GM08714 (cell line): ENCODE data around the gene FHIT.
"Not testable (repeated sequence)": the region's sequence is repeated elsewhere in the genome, so short reads cannot be mapped to it uniquely, and the experiment has no call there.

ENCODE experiments used
- H3K4me3 ChIP-seq: fragments of 200-500 bp; sonication (Bioruptor generic); 2 replicates; pipeline ENCODE4 v1.5.1; 2014; ENCODE audit warnings: mild to moderate bottlenecking, low read length, inconsistent platforms
- ZNF274 ChIP-seq: IDR thresholded peaks from 2 replicates; pipeline ENCODE4 v1.6.1; 2012; ENCODE audit warnings: mild to moderate bottlenecking, low read depth, low read length

Gene FHIT

GRCh38 chr3:60913474-60913873 lies 337.8 kb downstream of the FHIT start:
- no peak for TF ChIP-seq ZNF274
- no peak overlapping the region for H3K4me3 ChIP-seq

- TF ChIP-seq ZNF274 = no peak
- H3K4me3 ChIP-seq = no peak overlapping the region
Observed at GRCh38 chr3:60912876-60913275, 338.4 kb downstream of the FHIT start.

- H3K4me3 ChIP-seq = no peak overlapping the region
- no peak for TF ChIP-seq ZNF274
Observed at GRCh38 chr3:60912142-60912541, 339.1 kb downstream of the FHIT start.

GRCh38 chr3:60909526-60909925 lies 341.7 kb downstream of the FHIT start:
- TF ChIP-seq ZNF274 = no peak
- H3K4me3 ChIP-seq = no peak overlapping the region

GRCh38 chr3:60906283-60906682 lies 345.0 kb downstream of the FHIT start:
- no peak for TF ChIP-seq ZNF274

GRCh38 chr3:60898321-60898720 lies 352.9 kb downstream of the FHIT start:
- no peak overlapping the region for H3K4me3 ChIP-seq

More at GRCh38 chr3:60906283-60906682, 345.0 kb downstream of the FHIT start:
- no peak overlapping the region for H3K4me3 ChIP-seq

GRCh38 chr3:60893946-60894345 lies 357.3 kb downstream of the FHIT start:
- H3K4me3 ChIP-seq = no peak overlapping the region
- TF ChIP-seq ZNF274 = no peak

More at GRCh38 chr3:60898321-60898720, 352.9 kb downstream of the FHIT start:
- no peak for TF ChIP-seq ZNF274

GRCh38 chr3:60890226-60890625 lies 361.0 kb downstream of the FHIT start:
- TF ChIP-seq ZNF274 = no peak
- no peak overlapping the region for H3K4me3 ChIP-seq

- H3K4me3 ChIP-seq = not testable (repeated sequence)
Observed at GRCh38 chr3:60888952-60889351, 362.3 kb downstream of the FHIT start.

- H3K4me3 ChIP-seq = no peak overlapping the region
- no peak for TF ChIP-seq ZNF274
Observed at GRCh38 chr3:60887574-60887973, 363.7 kb downstream of the FHIT start.

GRCh38 chr3:60886518-60886917 lies 364.7 kb downstream of the FHIT start:
- H3K4me3 ChIP-seq = no peak overlapping the region
- no peak for TF ChIP-seq ZNF274

- no peak for TF ChIP-seq ZNF274
- H3K4me3 ChIP-seq = no peak overlapping the region
Observed at GRCh38 chr3:60884005-60884404, 367.2 kb downstream of the FHIT start.

GRCh38 chr3:60877188-60877587 lies 374.1 kb downstream of the FHIT start:
- H3K4me3 ChIP-seq = no peak overlapping the region
- TF ChIP-seq ZNF274 = no peak

- H3K4me3 ChIP-seq = no peak overlapping the region
- TF ChIP-seq ZNF274 = no peak
Observed at GRCh38 chr3:60870396-60870795, 380.9 kb downstream of the FHIT start.

GRCh38 chr3:60867200-60867599 lies 384.1 kb downstream of the FHIT start:
- no peak overlapping the region for H3K4me3 ChIP-seq
- no peak for TF ChIP-seq ZNF274

GRCh38 chr3:60856257-60857046 lies 394.8 kb downstream of the FHIT start:
- no peak for TF ChIP-seq ZNF274
- H3K4me3 ChIP-seq = no peak overlapping the region
